Measurements from ENCODE around the gene THY1.

Gene THY1

DNA sequence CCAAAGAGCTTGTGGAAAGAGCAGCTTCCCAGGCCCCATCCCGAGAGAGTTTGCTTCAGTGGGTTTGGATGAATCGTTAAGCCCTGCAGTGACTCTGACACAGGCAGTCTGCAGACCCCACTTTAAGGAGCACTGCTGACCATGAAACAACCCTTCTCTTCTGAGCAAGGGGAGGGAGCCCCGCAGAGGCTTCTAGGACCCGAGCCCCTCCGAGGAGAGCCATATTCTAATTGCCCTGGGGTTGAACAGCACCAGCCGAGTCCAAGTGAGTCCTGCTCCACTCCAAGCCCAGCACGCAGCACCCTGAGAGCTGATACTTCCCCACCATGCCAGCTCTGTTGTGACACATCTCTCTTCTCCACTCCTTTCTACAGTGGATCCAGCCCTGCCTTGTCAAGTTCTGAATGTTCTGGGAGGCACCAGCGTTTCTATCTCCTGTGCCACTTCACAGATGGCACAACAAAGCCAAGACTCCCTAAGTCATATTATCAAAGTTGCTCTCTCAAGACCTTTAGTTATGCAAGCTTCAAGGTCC is 51.8 kb downstream of the THY1 start:
- in situ Hi-C loops (cut with MboI; ENCODE audit: low sequenced_read_pairs) = no loop called here

- in situ Hi-C loops (cut with MboI; ENCODE audit: low sequenced_read_pairs) = no loop called here
These were observed 52.4 kb downstream of the THY1 start for GRCh38 chr11:119370486-119371046.

- in situ Hi-C loops (cut with MboI; ENCODE audit: low sequenced_read_pairs) = no loop called here
These were observed 53.6 kb downstream of the THY1 start for GRCh38 chr11:119369132-119369925.

- in situ Hi-C loops (cut with MboI; ENCODE audit: low sequenced_read_pairs) = no loop called here
These were observed 54.6 kb downstream of the THY1 start for GRCh38 chr11:119368121-119369034.

GRCh38 chr11:119367661-119368120 is 55.3 kb downstream of the THY1 start:
- in situ Hi-C loops (cut with MboI; ENCODE audit: low sequenced_read_pairs) = no loop called here
